ENCODE measurements around the gene LZTR1. TPM values are rescaled to one million over a fixed set of nuclear protein-coding genes. Genes with fewer than 3 reads are reported as not detected.

LZTR1 gene
- total and polyA plus RNA-seq, 2 donors from 2014 or later, result 24.3 to 66.4 TPM

DNA sequence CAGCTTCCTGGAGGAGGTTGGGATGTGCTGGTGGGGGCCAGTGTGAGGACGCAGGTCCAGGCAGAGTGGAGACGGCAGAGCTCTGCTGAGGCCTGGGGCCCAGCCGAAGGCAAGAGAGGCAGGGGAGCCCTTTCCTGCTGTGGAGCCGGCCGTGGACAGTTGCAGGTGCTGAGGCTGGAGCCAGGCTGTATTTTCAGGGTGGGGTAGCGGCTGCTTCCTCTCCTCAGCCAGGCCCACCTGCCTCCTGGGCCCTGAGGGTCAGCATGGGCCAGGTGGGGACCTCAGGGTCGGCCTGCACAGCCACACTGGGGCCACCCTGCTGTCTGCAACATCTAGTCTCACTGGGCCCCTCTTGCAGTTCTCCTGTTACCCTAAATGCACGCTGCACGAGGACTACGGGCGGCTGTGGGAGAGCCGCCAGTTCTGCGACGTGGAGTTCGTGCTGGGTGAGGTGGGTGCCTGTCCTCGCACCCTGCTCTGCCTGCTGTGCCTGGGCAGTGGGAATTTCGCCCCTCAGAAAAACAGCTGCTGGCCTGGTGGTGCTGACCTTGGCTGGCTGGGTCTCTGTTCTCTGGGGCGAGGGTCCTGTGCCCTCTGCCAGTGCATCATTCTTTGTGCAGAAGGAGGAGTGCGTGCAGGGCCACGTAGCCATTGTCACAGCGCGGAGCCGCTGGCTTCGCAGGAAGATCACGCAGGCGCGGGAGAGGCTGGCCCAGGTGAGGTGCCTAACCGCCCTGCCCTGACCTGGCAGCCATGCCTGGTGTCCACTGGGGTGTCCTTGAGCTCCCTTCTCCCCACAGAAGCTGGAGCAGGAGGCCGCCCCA, 11.4 kb downstream of the LZTR1 start:
- Histone ChIP-seq H3K4me3 (ENCODE audit: low read length in 3 of 3) (no peak overlapping the region), H3K27ac (ENCODE audit: low read depth in 2 of 2, low read length in 2 of 2) (no peak overlapping the region), H3K9ac (ENCODE audit: low read length in 3 of 3) (no peak overlapping the region), H3K9me3 (ENCODE audit: control insufficient read depth in 2 of 3, insufficient read depth in 1 of 3, low read length in 3 of 3) (no peaks in the 10 kb centered on the region), H3K36me3 (ENCODE audit: control insufficient read depth in 2 of 3, insufficient read depth in 3 of 3, low read length in 3 of 3) (peaks cover 0 to 14% (median 5%) of the 10 kb centered on the region in 3 donors), H3K27me3 (ENCODE audit: control insufficient read depth, insufficient read depth, low read length) (no peaks in the 10 kb centered on the region), H3K4me1 (ENCODE audit: control insufficient read depth in 2 of 3, insufficient read depth in 2 of 3, low read depth in 1 of 3, low read length in 3 of 3) (no peaks in the 10 kb centered on the region)
- no peak for FAIRE-seq
- intact Hi-C loops (cut with DNase I), result no loop called here
- DNase-seq, result peak in 1 of 5 donors; percentile 71
- TF ChIP-seq, protein P1, sequence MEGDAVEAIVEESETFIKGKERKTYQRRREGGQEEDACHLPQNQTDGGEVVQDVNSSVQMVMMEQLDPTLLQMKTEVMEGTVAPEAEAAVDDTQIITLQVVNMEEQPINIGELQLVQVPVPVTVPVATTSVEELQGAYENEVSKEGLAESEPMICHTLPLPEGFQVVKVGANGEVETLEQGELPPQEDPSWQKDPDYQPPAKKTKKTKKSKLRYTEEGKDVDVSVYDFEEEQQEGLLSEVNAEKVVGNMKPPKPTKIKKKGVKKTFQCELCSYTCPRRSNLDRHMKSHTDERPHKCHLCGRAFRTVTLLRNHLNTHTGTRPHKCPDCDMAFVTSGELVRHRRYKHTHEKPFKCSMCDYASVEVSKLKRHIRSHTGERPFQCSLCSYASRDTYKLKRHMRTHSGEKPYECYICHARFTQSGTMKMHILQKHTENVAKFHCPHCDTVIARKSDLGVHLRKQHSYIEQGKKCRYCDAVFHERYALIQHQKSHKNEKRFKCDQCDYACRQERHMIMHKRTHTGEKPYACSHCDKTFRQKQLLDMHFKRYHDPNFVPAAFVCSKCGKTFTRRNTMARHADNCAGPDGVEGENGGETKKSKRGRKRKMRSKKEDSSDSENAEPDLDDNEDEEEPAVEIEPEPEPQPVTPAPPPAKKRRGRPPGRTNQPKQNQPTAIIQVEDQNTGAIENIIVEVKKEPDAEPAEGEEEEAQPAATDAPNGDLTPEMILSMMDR (IDR thresholded peaks at IDR 0.05; ENCODE audit: borderline replicate concordance, extremely low read depth, insufficient read depth), result no peak

DNA sequence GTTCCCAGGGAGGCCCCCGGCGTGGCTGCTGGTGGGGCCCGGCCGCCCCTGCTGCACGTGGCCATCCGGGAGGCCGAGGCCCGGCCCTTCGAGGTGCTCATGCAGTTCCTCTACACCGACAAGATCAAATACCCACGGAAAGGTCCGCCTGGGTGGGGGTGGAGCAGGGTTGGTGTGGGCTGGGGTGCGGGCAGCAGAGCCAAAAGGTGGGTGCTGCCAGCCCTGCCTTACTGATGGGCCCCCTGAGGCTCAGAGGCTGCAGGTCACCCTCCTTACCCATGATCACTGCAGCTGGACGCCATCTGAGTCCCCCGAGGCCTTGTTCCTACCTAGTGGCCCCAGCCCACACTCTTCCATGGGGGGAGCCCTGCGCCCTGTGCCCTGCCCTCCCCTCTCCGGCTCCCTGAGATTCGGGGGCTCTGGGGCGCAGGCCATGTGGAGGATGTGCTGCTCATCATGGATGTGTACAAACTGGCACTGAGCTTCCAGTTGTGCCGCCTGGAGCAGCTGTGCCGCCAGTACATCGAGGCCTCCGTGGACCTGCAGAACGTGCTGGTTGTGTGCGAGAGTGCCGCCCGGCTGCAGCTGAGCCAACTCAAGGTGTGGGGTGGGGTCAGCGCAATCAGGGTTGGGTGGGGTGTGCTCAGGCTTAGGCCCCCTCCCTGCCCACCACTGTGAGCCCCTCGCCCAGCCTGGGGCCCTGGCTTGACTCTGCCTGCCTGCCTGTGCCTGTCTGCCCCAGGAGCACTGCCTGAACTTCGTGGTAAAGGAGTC, 12.2 kb downstream of the LZTR1 start:
- Histone ChIP-seq H3K4me1 (ENCODE audit: control insufficient read depth in 2 of 3, insufficient read depth in 2 of 3, low read depth in 1 of 3, low read length in 3 of 3) (no peaks in the 10 kb centered on the region), H3K4me3 (ENCODE audit: low read length in 3 of 3) (no peak overlapping the region), H3K27me3 (ENCODE audit: control insufficient read depth, insufficient read depth, low read length) (no peaks in the 10 kb centered on the region), H3K36me3 (ENCODE audit: control insufficient read depth in 2 of 3, insufficient read depth in 3 of 3, low read length in 3 of 3) (peaks cover 0 to 16% (median 6%) of the 10 kb centered on the region in 3 donors), H3K9me3 (ENCODE audit: control insufficient read depth in 2 of 3, insufficient read depth in 1 of 3, low read length in 3 of 3) (no peaks in the 10 kb centered on the region), H3K27ac (ENCODE audit: low read depth in 2 of 2, low read length in 2 of 2) (no peak overlapping the region), H3K9ac (ENCODE audit: low read length in 3 of 3) (no peak overlapping the region)
- peak in 1 of 5 donors; percentile 66 for DNase-seq
- no peak for FAIRE-seq
- TF ChIP-seq, protein P1 (IDR thresholded peaks at IDR 0.05; ENCODE audit: borderline replicate concordance, extremely low read depth, insufficient read depth), result no peak
- intact Hi-C loops (cut with DNase I), result no loop called here

DNA sequence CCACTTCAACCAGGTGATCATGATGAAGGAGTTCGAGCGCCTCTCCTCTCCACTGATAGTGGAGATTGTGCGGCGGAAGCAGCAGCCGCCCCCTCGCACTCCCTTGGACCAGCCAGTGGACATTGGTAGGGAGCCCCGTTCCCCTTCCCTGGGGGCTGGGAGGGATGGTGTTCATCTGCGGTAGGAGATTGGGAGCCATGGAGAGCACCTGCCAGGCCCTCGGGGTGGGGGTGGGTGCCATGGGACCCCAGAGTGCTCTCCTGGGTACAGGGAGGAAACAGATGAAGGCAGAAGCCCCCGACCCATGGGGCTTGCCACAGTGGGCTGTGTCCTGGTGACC, 12.8 kb downstream of the LZTR1 start:
- Histone ChIP-seq H3K9me3 (ENCODE audit: control insufficient read depth in 2 of 3, insufficient read depth in 1 of 3, low read length in 3 of 3) (no peaks in the 10 kb centered on the region), H3K27me3 (ENCODE audit: control insufficient read depth, insufficient read depth, low read length) (no peaks in the 10 kb centered on the region), H3K9ac (ENCODE audit: low read length in 3 of 3) (no peak overlapping the region), H3K36me3 (ENCODE audit: control insufficient read depth in 2 of 3, insufficient read depth in 3 of 3, low read length in 3 of 3) (peaks cover 0 to 20% (median 8%) of the 10 kb centered on the region in 3 donors), H3K4me1 (ENCODE audit: control insufficient read depth in 2 of 3, insufficient read depth in 2 of 3, low read depth in 1 of 3, low read length in 3 of 3) (peaks cover 0 to 3% (median 0%) of the 10 kb centered on the region in 3 donors), H3K27ac (ENCODE audit: low read depth in 2 of 2, low read length in 2 of 2) (no peak overlapping the region), H3K4me3 (ENCODE audit: low read length in 3 of 3) (no peak overlapping the region)
- TF ChIP-seq, protein P1 (IDR thresholded peaks at IDR 0.05; ENCODE audit: borderline replicate concordance, extremely low read depth, insufficient read depth), result no peak
- DNase-seq (peak in 1 of 5 donors; percentile 45), FAIRE-seq (no peak)
- intact Hi-C loops (cut with DNase I), result no loop called here

All from kidney (tissue), 14 donors.